Daoy (cell line): ENCODE measurements around the gene SHOC1. TPM values are rescaled to one million over a fixed set of nuclear protein-coding genes. Genes with fewer than 3 reads are reported as not detected.
"Not testable (repeated sequence)": the region's sequence is repeated elsewhere in the genome, so short reads cannot be mapped to it uniquely, and the experiment has no call there.

ENCODE experiments used
- DNase-seq: peaks from one replicate; pipeline ENCODE4 v3.0.0-alpha.2; 2015; ENCODE audit warnings: low read depth
- total RNA-seq: library from RNA; depleted of rRNA; stranded (reverse); fragments of >200 nt; shearing (Covaris generic); gene quantifications from 2 replicates; pipeline ENCODE4 v1.2.3, GENCODE V29; 2014; rRNA removed

The SHOC1 gene
- total RNA-seq: not detected in 2 replicates

DNA sequence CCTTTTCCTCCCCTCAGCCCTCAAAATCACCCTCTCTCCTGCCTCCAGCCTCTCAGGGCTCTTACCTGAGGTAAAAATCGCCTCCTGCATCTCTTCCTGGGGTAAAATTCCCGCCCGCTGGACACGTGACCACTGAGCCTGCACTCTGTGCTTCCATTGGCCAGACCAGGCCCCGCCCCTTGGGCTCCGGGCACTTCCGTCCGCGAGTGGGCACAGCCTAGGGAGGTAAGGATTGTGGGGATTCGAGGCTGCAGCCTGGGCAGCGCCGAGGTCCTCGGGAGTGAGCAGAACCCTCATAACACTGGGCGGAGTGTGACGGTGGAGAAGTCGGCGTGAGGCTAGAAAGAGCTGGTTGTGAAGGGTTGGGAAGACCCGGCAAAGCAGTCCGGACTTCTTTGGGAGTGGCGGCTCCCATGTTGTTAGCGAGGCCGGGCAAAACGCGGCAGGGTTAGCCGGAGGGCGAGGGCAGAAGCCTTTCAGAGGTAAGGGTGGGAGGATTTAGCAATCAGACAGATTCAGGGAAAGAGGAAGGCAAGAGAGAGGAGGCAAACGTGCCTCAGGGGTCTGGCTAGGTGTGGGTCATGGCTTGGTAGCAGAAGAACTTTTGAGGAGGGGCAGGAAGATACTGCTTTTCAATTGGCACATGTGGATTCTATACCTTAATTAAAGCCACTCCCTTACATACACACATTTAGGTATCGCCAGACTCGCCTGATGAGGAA lies at the start of gene SHOC1:
Gene SHOC1, minus strand, starts transcription at position 103 of the 722 bp plus-strand sequence. CDS start 3,519 bp downstream, outside the sequence.
- DNase-seq: no peak

DNA sequence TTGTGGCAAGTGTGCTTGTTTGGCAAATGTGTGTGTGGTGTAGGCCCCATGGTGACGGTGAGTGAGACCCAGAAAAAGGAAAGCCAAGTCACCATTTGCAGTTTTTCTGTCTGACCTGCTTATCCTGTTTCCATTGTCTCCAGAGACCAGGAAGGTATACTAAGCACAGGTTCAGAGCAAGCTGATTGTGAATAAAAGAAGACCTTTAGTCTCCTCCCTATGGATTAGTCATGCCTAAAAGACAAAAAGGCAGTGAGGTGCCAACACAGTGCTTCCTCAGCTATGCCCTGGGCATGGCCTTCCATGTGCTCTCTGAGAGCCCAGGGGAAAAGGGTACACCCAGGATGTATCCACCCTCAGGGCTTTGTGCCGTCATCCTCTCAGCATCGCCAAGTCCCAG lies 49.2 kb upstream of the SHOC1 start:
- DNase-seq: no peak

DNA sequence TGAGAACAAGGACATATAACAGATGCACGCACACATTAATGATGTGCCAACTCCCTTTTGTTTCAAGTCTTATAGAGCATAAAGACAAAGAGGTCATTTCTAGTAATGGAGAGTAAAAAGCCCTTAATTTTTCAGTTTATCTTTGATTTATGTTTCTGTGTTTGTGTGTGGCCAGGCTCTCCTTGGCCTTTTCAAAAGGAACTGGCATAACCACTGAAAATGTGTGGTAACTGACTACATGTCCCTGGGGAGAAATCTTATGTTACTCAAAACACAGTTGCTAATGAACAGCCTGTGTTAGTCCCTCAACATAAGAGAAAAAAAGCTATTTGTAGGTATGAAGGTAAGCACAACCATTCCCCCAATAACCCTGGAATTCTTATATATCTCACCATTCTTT lies 47.6 kb upstream of the SHOC1 start:
- no peak for DNase-seq

DNA sequence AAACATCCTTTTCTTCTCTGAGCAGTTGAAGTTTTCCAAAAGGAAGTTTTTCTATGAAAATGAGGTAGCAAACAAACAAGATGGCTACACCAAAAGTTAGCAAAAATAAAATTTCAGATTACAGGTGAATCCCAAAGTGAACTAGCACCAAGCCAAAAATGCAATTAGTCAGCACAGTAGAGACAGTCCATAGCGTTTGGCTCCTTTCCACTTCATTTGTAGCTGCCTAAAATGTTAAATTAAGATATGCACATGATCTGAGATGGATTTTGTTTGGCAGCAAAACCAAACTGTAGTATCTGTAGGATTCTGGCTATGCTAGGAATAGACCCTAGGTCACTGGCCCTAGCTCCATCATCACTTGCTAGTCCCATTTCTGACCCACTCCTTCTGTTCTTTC lies 45.7 kb upstream of the SHOC1 start:
- DNase-seq: no peak

DNA sequence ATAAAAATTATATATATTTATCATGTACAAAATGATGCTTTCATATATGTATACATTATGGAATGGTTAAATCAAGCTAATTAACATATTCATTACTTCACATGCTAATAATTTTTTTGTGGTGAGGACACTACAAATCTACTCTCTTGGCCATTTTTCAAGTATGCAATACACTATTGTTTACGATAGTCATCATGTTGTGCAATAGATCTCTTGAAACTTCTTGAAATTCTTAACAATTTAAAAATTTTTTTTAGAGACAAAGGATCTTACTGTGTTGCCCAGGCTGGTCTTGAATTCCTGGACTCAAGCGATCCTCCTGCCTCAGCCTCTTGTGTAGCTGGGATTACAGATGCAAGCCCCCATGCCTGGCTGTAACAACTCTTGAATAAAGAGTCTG lies 45.2 kb upstream of the SHOC1 start:
- DNase-seq: no peak

DNA sequence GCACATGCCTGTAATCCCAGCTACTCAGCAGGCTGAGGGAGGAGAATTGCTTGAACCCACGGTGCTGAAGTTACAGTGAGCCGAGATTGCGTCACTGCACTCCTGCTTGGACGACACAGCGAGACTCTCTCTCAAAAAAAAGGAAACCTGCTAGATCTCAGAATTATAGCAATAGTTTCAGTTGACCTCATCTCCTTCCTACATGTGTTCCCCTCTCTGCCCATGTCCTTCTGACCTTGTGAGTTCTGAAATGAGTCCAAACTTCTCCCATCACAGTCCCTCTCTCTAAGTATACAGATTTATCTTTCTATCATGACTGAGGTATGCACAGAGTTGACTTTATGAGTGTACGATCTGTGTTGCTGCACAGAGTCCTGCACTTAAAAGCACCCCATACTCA lies 44.6 kb upstream of the SHOC1 start:
- DNase-seq: no peak

DNA sequence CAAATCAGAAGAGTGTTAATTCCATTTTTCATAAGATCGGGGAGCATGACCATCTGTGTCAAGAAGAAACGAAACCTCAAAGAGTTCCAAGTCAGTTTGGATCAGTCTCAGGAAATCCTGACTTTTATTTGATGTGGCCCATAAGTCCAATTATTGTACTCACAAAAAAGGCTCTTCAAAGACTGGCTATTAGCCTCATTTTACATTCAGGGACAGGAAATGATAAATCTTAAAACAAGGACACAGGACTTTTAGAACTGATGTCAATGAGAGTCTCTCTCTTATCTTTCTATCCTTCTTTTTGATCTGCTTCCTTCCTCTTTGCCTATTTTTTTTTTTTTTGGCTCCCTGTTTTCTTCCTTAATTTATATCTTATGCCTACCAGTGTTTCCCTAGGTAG lies 43.7 kb upstream of the SHOC1 start:
- no peak for DNase-seq

DNA sequence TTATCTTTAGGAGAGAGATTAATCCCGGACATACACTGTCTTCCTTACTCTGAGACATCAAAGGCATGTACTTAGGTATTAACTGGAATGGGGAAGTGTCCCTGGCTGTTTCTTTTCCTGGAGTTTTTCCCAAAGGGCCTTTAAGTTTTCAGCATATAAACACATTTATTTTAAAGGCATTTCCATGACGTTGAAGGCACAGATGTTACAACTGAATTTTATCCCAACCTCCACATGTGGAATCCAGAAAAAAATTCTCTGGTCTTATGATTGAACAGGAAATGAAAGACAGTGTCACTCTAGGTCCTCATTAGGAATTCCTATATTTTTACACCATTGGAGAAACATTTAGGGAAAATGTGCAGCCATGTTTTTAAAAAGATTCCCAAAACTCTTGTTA lies 41.6 kb upstream of the SHOC1 start:
- no peak for DNase-seq

DNA sequence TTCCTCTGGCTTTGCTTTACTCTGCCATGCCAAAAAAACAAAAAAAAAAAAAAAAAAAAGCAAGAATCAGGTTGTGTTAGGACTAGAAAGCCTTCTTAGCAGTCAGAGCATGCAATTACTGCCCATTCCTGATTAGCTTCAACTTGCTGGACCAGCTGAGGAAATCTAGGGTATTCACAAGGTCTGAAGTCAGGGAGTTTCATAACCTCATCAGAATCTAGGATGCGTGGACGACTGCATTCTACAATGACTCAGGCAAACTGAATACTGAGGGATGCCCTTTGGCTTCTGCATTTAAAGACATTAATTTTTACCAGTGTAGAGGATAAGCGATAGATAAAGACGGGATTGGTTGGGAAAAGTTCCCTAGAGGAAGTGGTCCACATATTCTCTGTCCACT lies 39.2 kb upstream of the SHOC1 start:
- DNase-seq: no peak

DNA sequence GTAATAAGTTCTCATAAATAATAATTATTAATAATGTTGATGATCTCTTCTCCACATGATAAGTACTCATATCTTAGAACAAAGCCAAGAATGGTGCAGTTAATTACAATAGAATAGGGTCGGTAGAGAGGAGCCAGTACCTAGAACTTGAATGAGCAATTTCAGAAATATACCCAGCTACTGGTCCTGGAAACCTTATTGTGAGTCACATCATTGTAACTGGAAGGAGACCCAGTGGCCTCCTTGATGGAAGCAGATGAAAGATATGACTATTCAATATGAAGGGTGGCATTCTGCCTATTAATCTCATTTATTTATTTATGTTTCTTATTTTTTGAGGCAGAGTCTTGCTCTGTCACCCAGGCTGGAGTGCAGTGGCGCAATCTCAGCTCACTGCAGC lies 37.7 kb upstream of the SHOC1 start:
- no peak for DNase-seq

DNA sequence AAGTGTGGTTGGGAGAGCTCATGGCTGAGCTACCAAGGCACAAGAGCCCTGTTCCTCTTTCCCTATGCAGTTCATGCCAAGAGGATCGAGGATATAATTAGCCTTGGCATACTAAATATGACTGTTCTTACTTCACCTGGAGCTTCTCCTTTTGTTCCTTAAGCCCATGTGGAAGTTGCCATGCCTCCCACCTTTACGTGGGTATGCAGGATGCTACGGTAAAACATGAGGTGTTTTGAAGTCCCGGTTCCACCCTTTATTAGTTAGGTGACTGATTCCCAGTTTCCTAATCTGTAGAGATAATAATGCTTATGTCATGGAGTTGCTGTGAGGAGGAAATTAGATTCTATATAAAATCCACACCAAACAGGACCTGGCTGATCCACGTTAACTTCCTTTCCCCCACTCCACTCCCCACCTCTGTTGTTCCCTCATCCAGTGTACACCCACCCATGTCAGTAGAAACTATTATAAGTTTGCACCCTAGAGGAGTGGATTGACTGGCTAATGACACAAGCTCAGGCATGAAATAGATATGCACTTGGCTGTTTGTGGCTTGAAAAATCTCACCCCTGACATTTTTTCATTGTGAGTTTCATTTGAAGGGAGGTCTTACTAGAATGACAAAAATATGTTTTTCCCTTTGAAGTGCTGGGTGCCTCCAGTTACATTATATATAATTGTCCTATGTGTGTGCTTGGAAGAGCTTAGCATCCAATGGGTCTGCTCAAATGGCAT lies 36.8 kb upstream of the SHOC1 start:
- no peak for DNase-seq

DNA sequence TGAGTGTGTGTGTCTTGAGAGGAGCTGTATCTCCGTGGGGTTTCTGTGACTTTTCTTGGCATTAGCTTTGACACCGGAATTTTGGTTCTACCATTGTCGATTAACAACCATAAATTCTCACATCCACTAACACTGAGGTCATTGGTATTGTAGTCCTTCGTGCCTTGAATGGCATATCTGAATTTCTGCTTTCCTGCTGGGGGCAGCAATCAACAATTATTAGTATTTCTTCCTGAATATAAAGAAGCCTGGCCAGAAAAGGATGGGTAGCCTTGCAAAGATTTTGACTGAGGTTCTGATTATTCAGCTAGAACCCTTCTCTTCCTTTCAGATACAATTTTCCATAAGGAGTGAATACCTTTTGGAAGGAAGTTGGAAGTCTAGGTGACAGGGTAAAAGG lies 33.5 kb upstream of the SHOC1 start:
- DNase-seq: no peak

DNA sequence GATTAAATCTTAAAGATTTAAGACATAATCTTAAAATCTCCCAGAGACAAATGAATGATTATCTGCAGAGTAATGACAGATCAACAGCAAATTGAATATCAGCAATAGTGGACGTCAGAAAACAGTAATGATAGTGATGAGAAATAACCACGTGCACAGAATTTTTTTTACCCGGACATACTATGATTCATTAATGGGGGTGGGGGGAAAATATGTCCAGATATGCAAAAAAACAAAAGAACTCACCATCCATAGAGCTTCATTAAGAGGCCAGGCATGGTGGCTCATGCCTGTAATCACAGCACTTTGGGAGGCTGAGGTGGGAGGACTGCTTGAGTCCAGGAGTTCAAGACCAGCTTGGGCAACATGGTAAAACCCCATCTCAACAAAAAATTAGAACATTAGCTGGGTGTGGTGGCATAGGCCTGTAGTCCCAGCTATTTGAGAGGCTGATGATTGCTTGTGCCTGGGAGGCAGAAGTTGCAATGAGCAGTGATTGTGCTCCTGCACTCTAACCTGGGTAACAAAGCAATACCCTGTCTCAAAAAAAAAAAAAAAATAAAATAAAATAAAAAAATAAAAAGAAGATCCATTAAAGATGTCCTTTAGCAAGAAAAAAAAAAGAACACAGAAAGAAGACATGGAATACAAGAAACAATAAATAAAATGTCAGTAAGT lies 30.9 kb upstream of the SHOC1 start:
- DNase-seq: peak; percentile 28

DNA sequence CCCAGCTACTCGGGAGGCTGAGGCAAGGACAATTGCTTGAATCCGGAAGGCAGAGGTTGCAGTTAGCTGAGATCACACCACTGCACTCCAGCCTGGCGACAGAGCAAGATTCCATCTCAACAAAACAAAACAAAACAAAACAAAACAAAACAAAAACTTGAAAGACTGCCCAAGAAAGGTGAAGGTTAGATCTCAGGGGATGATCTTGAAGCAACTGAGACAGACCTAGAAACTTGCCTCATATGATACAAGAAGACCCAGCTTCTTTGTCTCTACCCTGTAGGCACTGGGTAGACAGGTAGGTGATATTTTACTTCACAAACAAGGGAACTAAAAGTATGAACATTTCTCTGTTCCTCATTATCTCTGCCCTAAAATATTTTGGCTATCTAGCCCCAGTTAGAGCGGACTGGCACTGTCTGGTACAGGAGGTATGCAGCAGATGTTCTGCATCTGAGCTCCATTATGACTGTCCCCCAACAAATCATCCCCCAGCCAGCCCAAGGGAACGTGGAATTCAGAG lies 26.3 kb upstream of the SHOC1 start:
- no peak for DNase-seq

DNA sequence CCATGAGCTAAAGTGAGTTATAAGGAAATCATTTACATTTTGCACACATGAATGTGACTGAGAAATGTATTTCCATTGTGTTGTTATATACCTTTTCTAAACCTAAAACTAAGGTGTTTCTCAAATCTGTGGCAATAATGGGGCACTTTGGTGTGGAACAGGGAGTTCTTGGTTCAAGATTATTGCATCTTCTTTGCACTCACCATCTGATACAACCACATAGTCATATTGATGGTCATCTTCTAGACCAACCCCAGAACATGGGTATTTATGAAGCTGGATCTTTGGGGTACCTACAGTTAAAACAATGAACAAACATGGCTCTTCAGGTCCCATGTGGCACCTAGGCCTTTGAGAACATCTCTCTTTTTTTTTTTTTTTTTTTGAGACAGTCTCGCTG lies 24.6 kb upstream of the SHOC1 start:
- no peak for DNase-seq

DNA sequence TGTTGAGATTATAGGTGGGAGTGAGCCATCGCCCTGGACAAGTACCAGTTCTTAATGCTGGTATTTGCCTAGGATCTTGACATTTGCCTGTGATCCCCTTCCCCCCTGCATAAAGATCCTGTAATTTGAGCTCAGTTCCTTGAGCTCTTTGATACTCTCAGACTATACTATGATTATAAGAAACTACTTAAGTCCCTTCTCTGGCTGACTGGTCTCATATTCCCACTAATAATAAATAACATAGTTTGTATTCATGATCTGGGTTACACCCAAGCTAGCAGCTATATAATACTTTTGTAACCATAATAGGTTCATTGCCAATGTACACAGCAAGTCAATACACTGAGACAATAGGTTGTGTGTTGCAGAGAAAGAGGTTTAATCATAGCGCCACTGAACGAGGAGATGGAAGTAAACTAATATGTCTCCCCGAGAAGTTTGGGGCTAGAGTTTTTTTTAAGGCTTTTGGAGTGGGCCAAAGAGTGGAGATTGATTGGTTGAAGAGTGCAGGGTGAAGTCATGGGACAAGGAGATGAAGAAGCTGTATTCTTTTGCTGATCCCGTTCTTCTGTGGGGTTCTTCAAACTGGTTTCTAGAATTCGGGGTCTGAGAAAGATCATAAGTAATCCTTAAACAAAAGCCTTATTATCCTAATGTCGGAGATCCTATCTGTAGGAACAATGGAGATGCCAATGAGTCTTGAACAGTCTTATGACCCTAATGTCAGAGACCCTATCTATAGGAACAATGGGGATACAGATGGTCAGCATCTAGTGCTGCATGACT lies 20.7 kb upstream of the SHOC1 start:
- DNase-seq: no peak

DNA sequence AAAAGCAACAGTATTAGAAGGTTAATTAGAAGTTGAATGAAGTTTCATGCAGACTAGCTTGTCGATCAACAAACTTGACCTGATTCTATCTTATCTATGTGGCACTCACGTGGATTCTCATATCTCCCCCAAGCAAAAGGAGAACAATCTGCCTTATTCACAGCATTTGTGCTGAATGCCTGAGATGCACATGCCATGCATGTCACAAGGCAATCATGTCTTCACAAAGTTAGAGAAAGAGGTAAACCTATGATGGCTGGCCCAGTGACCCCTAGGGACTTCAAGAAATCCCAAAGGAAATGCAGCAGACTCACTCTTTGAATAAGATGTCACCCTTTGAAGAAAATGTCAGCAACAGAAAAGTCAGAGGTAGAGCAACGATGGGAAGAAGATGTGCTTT lies 17.6 kb upstream of the SHOC1 start:
- DNase-seq: no peak

DNA sequence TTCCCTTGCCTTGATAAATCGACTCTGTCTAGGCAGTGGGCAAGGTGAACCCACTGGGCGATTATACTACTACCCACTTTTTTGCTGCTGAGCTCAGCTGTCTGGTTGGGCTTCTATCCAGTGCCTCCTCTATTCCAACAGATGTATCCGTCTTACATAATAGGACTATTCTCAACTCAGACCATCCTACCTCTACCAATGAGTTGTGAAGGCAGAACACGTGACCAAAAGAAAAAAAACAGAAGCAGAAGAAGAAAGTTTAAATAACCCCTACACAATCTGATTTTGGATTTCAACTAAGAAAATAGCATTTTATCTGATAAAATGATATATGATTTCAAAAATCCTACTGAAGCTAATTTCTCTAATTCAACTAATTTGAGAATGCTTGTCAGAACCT lies 16.2 kb upstream of the SHOC1 start:
- DNase-seq: no peak

DNA sequence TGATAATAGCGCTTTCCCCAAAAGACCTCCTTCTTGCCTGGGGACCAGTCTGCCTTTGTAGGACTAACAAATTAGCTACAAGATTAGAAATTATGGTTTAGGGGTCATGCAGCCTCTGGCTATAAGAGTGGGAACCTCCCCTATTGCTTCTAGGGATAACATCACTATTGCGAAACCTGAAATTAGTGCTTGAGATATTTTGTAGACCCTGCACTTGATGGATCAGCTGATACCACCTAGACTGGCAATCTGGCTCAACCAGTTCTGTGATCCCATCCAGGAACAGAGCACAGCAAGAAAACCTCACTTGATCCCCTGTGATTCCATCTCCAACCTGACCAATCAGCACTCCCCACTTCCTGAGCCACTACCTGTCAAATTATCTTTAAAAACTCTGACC lies 15.7 kb upstream of the SHOC1 start:
- not testable (repeated sequence) for DNase-seq

DNA sequence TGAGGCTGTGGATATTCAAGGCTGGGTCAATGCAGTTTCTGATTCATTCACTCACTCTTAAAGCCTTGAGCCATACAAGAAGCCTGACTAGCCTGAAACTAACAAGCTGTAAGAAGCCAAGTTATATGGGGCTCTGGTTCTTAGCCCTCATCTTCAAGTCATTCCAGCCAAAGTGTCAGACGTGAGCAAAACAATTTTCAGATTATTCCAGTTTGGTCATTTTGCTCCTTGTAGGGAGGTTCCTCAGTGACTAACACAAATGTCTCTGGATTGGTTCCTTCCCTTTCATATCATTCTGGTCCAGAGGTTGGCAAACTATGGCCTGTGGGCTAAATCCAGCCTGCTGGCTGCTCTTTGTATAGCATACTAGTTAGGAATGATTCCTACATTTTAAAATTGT lies 12.5 kb upstream of the SHOC1 start:
- no peak for DNase-seq

DNA sequence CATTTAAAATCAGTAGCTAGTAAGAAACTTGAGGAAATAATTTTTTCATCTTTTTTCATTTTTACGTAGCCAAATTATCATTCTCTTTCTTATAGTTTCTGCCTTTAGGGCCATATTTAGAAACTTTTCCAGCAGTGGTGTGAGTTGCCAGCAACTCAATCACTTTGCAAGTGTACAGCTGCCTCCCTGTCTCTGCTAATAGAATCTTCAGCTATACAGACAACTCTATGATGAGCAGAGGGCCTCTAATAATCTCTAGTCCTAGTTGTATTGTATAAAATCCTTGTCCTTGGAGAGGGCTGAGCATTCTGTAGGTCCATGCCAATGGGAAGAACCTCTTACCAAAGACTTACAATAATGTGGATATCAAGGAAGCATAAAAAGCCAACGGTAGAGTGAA lies 11.5 kb upstream of the SHOC1 start:
- no peak for DNase-seq

DNA sequence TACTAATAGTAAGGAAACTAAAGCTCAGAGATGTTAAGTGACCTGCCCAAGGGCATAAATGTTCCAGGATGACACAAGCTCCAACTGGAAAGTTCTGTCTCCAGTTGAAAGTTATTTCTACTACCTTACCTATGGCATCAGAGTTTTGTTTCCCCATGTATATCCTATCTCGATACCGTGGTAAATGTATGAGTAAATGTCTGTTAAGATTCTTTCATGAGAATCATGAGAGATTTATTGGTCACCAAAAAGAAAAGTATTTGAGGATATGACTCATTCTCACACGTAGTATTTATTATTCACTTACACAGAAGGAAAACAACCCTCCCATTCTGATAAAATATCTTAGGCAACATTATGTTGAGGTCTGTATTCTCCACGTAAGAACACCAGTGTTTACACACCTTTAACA lies 11.1 kb upstream of the SHOC1 start:
- peak; percentile 29 for DNase-seq
